Liver (tissue), 9 donors: ENCODE results near the gene NUP155. TPM values are rescaled to one million over a fixed set of nuclear protein-coding genes. Genes with fewer than 3 reads are reported as not detected.

ENCODE experiments used
- DNase-seq: peaks from one replicate; pipeline ENCODE4 v3.0.0-alpha.2; 2017; ENCODE audit warnings: low spot score
- H3K27ac ChIP-seq, 2 donors: one replicate each; pipeline ENCODE4 v1.7.0; 2013; ENCODE audit warnings: inconsistent platforms in 2 of 2, low read length in 2 of 2, control low read depth in 1 of 2, low read depth in 1 of 2, mild to moderate bottlenecking in 1 of 2
- H3K27me3 ChIP-seq, 4 donors: one replicate each; pipeline versions ENCODE4 v1.6.1 to v1.7.0; 2013; ENCODE audit warnings: low read length in 3 of 4, inconsistent platforms in 1 of 4, mild to moderate bottlenecking in 1 of 4, moderate library complexity in 1 of 4; ENCODE audit not compliant: control insufficient read depth in 4 of 4, insufficient read depth in 4 of 4
- H3K36me3 ChIP-seq, 4 donors: one replicate each; pipeline versions ENCODE4 v1.6.1 to v1.7.0; 2013; ENCODE audit warnings: low read length in 3 of 4, mild to moderate bottlenecking in 3 of 4, low read depth in 1 of 4, moderate library complexity in 1 of 4; ENCODE audit not compliant: control insufficient read depth in 4 of 4, insufficient read depth in 3 of 4
- H3K4me1 ChIP-seq, 4 donors: one replicate each; pipeline versions ENCODE4 v1.6.1 to v1.7.0; 2013; ENCODE audit warnings: low read length in 3 of 4, mild to moderate bottlenecking in 3 of 4, moderate library complexity in 1 of 4; ENCODE audit not compliant: control insufficient read depth in 4 of 4, insufficient read depth in 4 of 4
- H3K4me3 ChIP-seq, 3 donors: one replicate each; pipeline versions ENCODE4 v1.6.1 to v1.7.0; 2013; ENCODE audit warnings: low read length in 3 of 3, control low read depth in 1 of 3, low read depth in 1 of 3, mild to moderate bottlenecking in 1 of 3
- H3K9ac ChIP-seq, 2 donors: one replicate each; pipeline ENCODE4 v1.7.0; 2013; ENCODE audit warnings: low read length in 2 of 2, mild to moderate bottlenecking in 2 of 2, moderate library complexity in 2 of 2, control low read depth in 1 of 2, low read depth in 1 of 2
- H3K9me3 ChIP-seq, 4 donors: one replicate each; pipeline versions ENCODE4 v1.6.1 to v1.7.0; 2013; ENCODE audit warnings: low read length in 3 of 4; ENCODE audit not compliant: control insufficient read depth in 4 of 4
- CTCF ChIP-seq: fragments of 150-350 bp; IDR thresholded peaks from 2 replicates; pipeline ENCODE4 v1.5.1; 2017; ENCODE audit warnings: improper control_type of control experiment, low read depth, low read length; ENCODE audit not compliant: missing input control
- EGR1 ChIP-seq, 2 donors: IDR thresholded peaks; 2 replicates each; pipeline ENCODE4 v1.6.1; 2016 to 2018; ENCODE audit warnings: antibody characterized with exemption in 2 of 2, low read depth in 2 of 2
- FOXA1 ChIP-seq: IDR thresholded peaks from 2 replicates; pipeline ENCODE4 v1.6.1; 2016; ENCODE audit warnings: antibody characterized with exemption
- FOXA2 ChIP-seq: IDR thresholded peaks from 2 replicates; pipeline ENCODE4 v1.6.1; 2016; ENCODE audit warnings: antibody characterized with exemption
- GABPA ChIP-seq, 2 donors: IDR thresholded peaks in 1 of 2; conservative IDR thresholded peaks in 1 of 2; 2 replicates each; pipeline ENCODE4 v1.6.1; 2016; ENCODE audit warnings: antibody characterized with exemption in 2 of 2, mild to moderate bottlenecking in 1 of 2, moderate library complexity in 1 of 2
- HNF4A ChIP-seq, 2 donors: conservative IDR thresholded peaks; 2 replicates each; pipeline ENCODE4 v1.6.1; 2016; ENCODE audit warnings: antibody characterized with exemption in 2 of 2, mild to moderate bottlenecking in 2 of 2
- HNF4G ChIP-seq: IDR thresholded peaks from 2 replicates; pipeline ENCODE4 v1.6.1; 2016; ENCODE audit warnings: antibody characterized with exemption
- JUND ChIP-seq, 2 donors: IDR thresholded peaks; 2 replicates each; pipeline ENCODE4 v1.6.1; 2016; ENCODE audit warnings: antibody characterized with exemption in 2 of 2
- MAX ChIP-seq: IDR thresholded peaks from 2 replicates; pipeline ENCODE4 v1.6.1; 2016; ENCODE audit warnings: antibody characterized with exemption
- NR2F2 ChIP-seq: IDR thresholded peaks from 2 replicates; pipeline ENCODE4 v1.6.1; 2016; ENCODE audit warnings: antibody characterized with exemption
- RAD21 ChIP-seq, 2 donors: IDR thresholded peaks; 2 replicates each; pipeline ENCODE4 v1.6.1; 2016; ENCODE audit warnings: antibody characterized with exemption in 2 of 2, mild to moderate bottlenecking in 2 of 2
- REST ChIP-seq: IDR thresholded peaks from 2 replicates; pipeline ENCODE4 v1.6.1; 2016; ENCODE audit warnings: antibody characterized with exemption, mild to moderate bottlenecking
- RXRA ChIP-seq, 2 donors: IDR thresholded peaks; 2 replicates each; pipeline ENCODE4 v1.6.1; 2017 to 2018; ENCODE audit warnings: antibody characterized with exemption in 2 of 2, mild to moderate bottlenecking in 1 of 2
- SP1 ChIP-seq: IDR thresholded peaks from 2 replicates; pipeline ENCODE4 v1.6.1; 2018; ENCODE audit warnings: antibody characterized with exemption, mild to moderate bottlenecking
- TAF1 ChIP-seq: conservative IDR thresholded peaks from 2 replicates; pipeline ENCODE4 v1.6.1; 2016; ENCODE audit warnings: antibody characterized with exemption, mild to moderate bottlenecking
- WGBS: extraction: QIAGEN DNeasy Blood & Tissue Kit; methylation state at CpG from one replicate; pipeline ENCODE4 v1.1.7; 2013; 5-methylcytosine and 5-hydroxymethylcytosine counted together
- polyA plus RNA-seq, 2 donors: library from polyadenylated mRNA; stranded (reverse) in 1 of 2; unstranded in 1 of 2; fragments of 200-250 nt in 1 of 2; fragments of >200 nt in 1 of 2; fragmentation: Nextera tagmentation in 1 of 2; extraction: Ambion mirVana in 1 of 2; gene quantifications; one replicate each; pipeline versions ENCODE4 v1.2.1 to v1.2.3, GENCODE V29; 2013 to 2015
- total RNA-seq, 2 donors: library from RNA; depleted of rRNA; stranded (reverse); fragments of >200 nt; gene quantifications; one replicate each; pipeline ENCODE4 v1.2.3, GENCODE V29; 2014
- TF ChIP-seq, protein P1 (sequence below): IDR thresholded peaks from 2 replicates; pipeline ENCODE4 v1.6.1; 2016; ENCODE audit warnings: antibody characterized with exemption
- TF ChIP-seq, protein P2 (sequence below): IDR thresholded peaks from 2 replicates; pipeline ENCODE4 v1.6.1; 2016; ENCODE audit warnings: antibody characterized with exemption
- donor health status: healthy.
- donor health status: healthy.
- donor health status: healthy.
- donor health status: healthy.
- donor health status: healthy.

Gene NUP155
- total and polyA plus RNA-seq, 4 donors, result 2.9 to 29.6 (median 8.1) TPM

DNA sequence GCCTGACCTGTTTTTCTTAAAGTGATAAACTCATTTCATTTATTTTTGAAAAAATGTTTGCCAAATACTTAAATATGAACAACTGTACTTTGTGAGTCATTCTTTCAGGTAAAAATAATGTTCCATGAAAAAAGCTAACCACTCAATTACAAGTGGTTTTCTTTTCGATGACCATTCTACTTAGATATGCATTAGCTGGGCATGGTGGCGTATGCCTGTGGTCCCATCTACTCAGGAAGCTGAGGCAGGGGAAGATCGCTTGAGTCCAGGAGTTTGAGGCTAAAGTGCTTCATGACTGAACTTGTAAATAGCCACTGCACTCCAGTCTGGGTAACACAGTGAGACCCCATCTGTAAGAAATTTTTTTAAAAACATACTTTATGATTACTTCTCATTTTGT, 4.2 kb upstream of the NUP155 start:
- H3K4me3 ChIP-seq, result no peak overlapping the region
- H3K36me3 ChIP-seq, result no peaks in the 10 kb centered on the region
- peaks cover 0 to 12% (median 8%) of the 10 kb centered on the region in 4 donors for H3K4me1 ChIP-seq
- no peak for TF ChIP-seq GABPA (IDR thresholded peaks at IDR 0.05 in 1 of 2, conservative IDR thresholded peaks at IDR 0.05 in 1 of 2)
- no peak for TF ChIP-seq HNF4A (conservative IDR thresholded peaks at IDR 0.05)
- TF ChIP-seq RAD21 (IDR thresholded peaks at IDR 0.05), result no peak
- no peak for TF ChIP-seq CTCF
- TF ChIP-seq FOXA2, result no peak
- TF ChIP-seq RXRA (IDR thresholded peaks at IDR 0.05), result no peak
- TF ChIP-seq, protein P1, sequence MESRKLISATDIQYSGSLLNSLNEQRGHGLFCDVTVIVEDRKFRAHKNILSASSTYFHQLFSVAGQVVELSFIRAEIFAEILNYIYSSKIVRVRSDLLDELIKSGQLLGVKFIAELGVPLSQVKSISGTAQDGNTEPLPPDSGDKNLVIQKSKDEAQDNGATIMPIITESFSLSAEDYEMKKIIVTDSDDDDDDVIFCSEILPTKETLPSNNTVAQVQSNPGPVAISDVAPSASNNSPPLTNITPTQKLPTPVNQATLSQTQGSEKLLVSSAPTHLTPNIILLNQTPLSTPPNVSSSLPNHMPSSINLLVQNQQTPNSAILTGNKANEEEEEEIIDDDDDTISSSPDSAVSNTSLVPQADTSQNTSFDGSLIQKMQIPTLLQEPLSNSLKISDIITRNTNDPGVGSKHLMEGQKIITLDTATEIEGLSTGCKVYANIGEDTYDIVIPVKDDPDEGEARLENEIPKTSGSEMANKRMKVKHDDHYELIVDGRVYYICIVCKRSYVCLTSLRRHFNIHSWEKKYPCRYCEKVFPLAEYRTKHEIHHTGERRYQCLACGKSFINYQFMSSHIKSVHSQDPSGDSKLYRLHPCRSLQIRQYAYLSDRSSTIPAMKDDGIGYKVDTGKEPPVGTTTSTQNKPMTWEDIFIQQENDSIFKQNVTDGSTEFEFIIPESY, result no peak
- TF ChIP-seq TAF1, result no peak
- no peak for TF ChIP-seq HNF4G
- no peak for TF ChIP-seq SP1
- no peak for TF ChIP-seq REST
- TF ChIP-seq, protein P2, sequence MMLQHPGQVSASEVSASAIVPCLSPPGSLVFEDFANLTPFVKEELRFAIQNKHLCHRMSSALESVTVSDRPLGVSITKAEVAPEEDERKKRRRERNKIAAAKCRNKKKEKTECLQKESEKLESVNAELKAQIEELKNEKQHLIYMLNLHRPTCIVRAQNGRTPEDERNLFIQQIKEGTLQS, result no peak
- TF ChIP-seq FOXA1, result no peak
- TF ChIP-seq EGR1 (IDR thresholded peaks at IDR 0.05; ENCODE audit: low read depth in 2 of 2), result no peak
- no peak for TF ChIP-seq JUND (IDR thresholded peaks at IDR 0.05)
- no peak for TF ChIP-seq NR2F2
- no peak for TF ChIP-seq MAX
- no peak overlapping the region for H3K27ac ChIP-seq
- no peaks in the 10 kb centered on the region for H3K9me3 ChIP-seq
- 85% methylated on average over 3 of the region's 3 CpGs for WGBS
- H3K27me3 ChIP-seq, result no peaks in the 10 kb centered on the region
- no peak overlapping the region for H3K9ac ChIP-seq
- DNase-seq, result no peak

- peaks cover 4 to 21% (median 20%) of the 10 kb centered on the region in 4 donors for H3K4me1 ChIP-seq
- WGBS, result under 1% methylated on average over 7 of the region's 7 CpGs
These were observed 399 bp downstream of the NUP155 start for GRCh38 chr5:37370550-37370863.

More at GRCh38 chr5:37370550-37370863, 399 bp downstream of the NUP155 start:
- Histone ChIP-seq H3K27me3 (no peaks in the 10 kb centered on the region), H3K9me3 (no peaks in the 10 kb centered on the region), H3K27ac (peak overlapping the region; percentile 1 to 65), H3K36me3 (no peaks in the 10 kb centered on the region), H3K9ac (peak overlapping the region; percentile 66 to 85), H3K4me3 (peak overlapping the region; percentile 88 to 99 (median 90))
- DNase-seq, result no peak
- TF ChIP-seq EGR1 (IDR thresholded peaks at IDR 0.05; ENCODE audit: low read depth in 2 of 2), result no peak
- no peak for TF ChIP-seq FOXA1
